GM19328 (cell line): ENCODE measurements around the gene RNF8.
"Not testable (repeated sequence)": the region's sequence is repeated elsewhere in the genome, so short reads cannot be mapped to it uniquely, and the experiment has no call there.

Source experiments
- ATAC-seq: cut with Tn5 transposase; IDR thresholded peaks from one replicate; pipeline ENCODE4 v1.9.1; 2021; ENCODE audit warnings: mild to moderate bottlenecking, moderate library complexity; ENCODE audit not compliant: unreplicated experiment

RNF8 gene

DNA sequence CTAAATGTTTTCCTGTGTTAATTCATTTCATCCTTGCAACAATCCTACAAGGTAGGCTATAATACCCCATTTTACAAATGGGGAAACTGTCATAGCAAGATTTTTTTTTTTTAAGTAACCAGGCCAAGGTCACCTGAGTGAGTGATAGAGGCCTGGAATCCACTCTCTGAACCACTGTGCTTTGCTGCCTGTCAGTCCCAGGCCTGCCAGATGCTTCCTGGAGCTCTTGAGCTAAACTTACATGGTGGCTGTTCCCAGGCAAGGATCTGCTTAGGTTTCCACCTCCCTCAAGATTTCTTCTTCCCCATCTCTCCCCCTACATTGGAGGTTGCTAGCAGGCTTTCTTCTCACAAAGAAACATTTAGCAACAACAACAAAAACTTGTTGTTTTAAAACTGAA, 32.7 kb upstream of the RNF8 start:
- ATAC-seq = no peak

DNA sequence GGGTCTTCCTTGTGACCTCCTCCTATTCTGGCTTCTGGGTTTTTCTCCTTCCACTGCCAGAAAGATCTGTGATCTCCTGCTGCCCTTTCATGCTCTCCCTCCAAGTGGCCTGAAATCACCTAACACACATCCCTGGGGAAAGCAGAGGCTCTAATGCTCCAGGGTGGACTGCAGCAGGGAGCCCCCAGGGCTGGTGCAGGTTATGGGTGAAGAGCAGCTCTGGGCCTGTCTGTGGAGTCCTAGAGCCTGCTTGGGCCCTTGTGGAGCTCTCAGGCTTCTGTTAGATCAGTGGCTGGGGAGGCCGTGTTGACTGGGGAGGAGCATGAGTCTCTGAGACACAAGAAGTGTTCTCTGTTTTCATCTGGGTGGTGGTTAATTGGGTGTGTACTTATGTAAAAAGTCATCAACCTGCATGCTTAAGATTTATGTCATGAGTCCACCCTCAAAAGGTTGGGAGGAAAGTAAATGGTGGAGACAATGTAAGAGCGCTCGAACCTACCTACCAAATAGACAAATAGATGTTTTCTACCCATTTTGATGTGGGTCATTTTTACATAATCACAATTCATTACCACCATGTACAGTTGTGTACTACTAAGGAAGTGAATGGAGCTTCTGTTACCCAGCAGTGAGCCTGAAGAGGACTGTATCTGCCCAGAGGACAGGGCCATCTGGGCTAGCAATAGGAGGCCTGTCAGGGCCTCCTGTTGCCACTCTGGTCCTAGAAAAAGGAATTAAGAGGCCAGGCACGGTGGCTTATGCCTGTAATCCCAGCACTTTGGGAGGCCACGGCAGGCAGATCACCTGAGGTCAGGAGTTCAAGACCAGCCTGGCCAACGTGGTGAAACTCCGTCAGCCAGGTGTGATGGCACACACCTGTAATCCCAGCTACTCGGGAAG, 32.0 kb upstream of the RNF8 start:
- no peak for ATAC-seq

DNA sequence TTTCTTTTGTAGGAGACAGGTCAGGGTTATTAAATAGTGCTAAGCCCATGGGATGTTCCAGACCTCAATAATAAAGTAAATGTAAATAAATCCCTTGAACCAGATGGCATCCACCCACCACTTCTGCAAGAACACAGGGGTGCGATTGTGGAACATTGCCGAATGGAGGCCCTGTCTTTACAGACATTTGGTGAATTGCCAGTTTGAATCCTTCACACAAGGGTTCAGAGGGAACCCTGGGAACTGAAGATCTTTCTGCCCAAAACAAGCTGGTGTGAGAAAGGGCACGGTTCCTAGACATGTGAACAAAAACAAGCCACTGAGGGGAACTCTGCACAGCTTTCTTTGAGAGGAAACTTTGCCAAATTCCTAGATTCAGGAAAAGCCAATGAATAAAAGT, 30.2 kb upstream of the RNF8 start:
- ATAC-seq = no peak

DNA sequence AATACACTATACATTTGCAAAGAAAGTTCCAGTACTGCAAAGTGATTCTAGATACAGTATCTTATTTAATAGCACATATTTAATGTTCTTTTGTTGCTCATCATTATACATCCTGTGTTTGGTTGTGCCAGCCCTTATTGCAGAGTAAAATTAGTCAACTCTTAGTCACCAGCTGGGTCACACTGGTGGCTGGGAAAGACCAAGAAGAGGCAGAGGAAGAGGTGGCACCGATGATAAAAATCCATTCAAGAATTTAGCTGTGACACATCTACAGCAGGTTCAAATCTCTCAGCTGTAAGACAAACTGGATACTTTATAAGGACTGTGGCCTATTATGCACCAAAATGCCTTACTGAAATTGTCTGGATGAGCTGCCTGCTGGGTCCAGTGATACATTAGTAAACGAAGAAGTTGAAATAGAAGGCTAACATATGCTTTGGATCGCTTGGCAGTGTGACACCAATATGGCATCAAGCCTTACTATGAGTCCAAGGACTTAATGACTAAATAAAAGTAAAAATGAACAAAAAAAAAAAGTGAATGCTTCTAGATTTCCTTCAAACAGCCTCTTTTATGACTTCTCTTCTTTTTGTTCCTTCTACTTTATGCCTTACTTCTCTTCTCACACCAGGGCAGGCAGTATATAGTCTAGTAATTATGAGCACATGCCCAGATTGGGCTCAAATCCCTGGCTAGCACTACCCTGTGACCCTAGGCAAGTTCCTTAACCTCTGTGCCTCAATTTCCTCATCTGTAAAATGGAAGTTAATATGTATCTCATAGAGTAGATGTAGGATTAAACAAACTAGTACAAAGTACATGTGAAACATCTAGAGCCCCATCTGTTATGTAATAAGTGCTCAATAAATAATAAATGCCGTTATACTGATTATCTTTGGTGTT, 29.4 kb upstream of the RNF8 start:
- no peak for ATAC-seq

DNA sequence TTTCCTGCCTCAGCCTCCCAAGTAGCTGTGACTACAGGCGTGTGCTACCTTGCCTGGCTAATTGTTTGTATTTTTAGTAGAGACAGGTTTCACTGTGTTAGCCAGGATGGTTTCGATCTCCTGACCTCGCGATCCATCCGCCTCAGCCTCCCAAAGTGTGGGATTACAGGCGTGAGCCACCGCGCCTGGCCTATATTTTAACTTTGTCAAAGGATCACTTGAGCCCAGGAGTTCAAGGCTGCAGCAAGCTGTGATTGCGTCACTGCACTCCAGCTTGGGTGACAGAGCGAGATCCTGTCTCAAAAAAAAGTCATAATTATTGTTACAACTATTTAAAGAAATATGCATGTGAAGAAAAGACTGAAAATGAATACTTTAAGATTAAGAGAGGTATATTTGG, 23.4 kb upstream of the RNF8 start:
- not testable (repeated sequence) for ATAC-seq

DNA sequence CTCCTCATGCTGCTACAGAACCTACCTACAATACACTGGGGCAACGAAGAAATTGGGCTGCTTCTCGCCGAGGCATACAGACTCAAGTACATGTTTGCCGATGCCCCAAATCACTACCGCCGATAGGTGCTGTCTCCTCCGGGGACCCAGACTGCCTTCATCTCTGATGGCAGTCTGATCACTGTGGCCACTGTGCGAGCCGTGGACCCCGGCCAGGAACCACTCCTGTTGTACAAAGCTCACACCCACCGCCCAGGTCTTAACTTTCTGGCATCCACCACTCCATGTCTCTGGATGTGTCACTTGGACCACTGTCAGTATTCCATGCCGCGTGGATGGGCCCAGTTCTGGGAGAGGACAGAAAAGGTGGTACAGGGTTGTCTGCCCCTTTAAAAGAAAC, 22.7 kb upstream of the RNF8 start:
- no peak for ATAC-seq

DNA sequence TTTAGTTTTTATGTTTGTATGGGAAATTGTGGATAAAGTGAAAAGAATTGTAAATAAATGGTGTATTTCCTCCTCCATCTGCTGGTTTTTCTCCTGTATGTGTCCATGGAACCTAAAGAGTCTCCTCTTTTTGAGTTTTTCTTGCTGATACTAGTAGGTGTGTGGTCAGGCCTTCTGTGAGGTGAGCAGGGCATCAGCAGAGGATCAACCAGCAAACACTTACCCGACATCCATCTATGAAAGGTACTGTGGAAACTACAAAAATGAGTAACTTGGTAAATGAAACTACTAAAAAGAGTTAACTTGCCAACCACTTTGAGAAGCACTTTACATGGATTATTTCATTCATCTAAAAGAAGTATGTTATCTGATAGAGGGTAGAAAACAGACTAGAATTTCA, 20.9 kb upstream of the RNF8 start:
- ATAC-seq = no peak

DNA sequence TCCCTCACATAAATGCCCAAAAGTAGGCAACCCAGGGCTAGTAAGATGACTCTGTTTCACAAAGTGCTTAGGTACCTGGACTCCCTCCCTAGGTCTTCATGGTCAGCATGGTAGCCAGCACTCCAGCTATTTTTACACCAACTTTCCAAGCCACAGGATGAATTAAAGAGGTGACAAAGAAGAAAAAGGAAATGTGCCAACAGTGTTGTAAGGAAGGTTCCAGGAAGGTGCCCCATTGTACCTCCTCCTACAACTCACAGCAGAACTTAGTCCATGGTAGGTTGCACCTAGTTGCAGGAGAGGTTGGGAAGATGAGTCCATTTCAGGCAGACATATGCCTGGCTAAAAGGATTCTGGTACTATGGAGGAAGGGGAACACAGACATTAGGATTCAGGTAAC, 19.7 kb upstream of the RNF8 start:
- ATAC-seq = no peak

DNA sequence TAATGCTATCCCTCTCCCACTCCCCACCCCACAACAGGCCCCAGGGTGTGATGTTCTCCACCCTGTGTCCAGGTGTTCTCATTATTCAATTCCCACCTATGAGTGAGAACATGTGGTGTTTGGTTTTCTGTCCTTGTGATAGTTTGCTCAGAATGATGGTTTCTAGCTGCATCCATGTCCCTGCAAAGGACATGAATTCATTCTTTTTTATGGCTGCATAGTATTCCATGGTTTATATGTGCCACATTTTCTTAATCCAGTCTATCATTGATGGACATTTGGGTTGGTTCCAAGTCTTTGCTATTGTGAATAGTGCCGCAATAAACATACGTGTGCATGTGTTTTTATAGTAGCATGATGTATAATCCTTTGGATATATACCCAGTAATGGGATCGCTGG, 15.5 kb upstream of the RNF8 start:
- not testable (repeated sequence) for ATAC-seq

DNA sequence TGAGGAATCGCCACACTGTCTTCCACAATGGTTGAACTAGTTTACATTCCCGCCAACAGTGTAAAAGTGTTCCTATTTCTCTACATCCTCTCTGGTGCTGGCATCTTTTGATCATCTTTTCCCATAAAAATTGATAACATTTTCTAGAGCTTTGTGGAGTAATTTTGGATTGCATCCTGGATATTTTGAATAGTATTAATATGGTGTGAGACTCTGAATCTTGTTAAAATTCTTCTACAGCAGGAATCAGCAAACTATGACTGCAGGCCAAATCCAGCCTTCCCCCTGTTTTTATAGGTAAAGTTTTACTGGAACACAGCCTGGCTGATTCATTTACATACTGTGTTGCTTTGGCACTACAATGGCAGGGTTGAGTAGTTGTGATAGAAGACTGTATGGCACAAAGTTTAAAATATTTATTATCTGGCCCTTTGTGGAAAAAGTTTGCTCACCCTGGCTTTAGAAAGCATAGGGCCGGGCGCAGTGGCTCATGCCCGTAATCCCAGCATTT, 15.0 kb upstream of the RNF8 start:
- no peak for ATAC-seq

DNA sequence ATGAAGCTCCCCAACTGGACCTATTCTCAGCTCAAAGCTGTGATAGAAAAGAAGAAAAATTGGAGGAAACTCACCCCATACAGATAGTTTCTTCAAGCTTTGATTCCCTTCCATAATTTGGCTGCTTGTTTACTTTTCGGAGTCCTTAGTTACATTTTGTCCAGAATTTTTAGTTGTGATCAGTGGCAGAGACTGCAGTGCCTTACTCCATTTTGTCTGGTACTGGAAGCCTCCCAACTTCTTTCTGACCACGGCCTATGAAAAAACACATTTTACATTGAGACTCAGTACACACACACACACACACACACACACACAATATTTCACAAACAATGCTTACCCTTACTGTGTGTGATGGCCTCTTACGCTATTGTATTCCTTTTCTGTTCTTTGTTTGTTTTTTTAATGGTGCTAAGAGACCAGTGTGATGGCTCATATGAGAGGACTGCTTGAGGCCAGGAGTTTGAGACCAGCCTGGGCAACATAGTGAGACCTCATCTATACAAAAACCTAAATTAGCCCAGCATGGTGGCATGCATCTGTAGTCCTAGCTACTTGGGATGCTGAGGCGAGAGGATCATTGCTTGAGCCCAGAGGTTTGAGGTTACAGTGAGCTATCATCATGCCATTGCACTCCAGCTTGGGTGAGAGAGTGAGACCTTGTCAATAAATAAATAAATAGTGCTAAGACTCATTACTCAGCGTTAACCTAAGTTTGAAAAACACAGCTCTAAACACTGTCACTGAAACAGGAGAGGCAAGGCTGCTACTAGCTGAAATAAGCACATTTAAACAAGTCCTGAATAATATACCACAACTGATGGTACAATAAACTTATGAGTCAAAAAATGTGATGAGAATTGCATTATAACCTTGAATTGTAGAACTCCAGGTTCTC, 13.8 kb upstream of the RNF8 start:
- ATAC-seq = no peak

DNA sequence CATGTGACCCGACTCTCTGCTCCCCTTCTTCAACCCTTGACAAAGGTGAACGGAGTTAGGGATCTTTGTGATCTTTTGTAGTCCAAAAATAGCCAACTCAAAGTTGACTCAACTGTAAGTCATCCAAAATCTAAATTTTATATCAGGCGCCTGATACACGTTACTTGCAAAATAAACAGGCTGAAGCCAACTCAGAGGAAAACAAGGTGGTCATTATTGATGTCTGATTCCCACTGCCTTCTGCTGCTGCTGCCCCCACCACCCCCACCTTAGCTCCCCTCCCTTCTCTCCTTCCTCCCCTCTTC, 13.2 kb upstream of the RNF8 start:
- ATAC-seq = no peak

DNA sequence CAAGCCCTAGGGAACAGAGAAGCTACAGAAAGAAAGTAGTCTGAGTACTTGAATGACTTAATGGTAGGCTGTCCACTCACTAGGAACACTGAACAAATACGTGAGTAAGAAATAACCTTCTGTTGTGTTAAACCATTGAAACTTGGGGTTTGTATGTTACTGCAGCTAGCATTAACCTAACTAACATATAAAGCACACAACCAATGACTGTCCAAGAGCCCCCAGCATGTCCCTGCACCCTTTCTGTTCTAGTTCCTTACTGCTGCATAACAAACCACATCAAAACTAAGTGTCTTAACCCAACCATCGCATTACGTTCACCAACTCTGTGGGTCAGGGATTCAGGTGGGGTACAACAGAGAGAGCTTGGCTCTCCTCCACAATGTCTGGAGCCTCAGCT, 10.5 kb upstream of the RNF8 start:
- no peak for ATAC-seq

DNA sequence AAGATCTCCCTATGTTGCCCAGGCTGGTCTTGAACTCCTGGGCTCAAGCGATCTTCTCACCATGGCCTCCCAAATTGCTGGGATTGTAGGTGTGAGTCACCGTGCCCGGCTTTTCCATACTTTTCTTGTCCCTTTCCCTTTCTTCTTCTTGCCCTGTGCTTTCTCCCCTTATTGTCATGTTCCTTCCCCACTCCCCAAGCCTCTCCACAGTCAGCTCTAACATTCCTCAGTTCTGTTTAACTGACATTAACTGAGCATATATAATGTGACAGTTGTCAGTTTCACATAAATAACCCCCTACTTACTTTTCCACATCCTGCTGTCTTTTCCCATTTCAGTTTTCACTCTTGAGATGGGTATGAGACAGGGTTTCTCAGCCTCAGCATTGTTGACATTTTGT, 9.5 kb upstream of the RNF8 start:
- ATAC-seq = no peak

DNA sequence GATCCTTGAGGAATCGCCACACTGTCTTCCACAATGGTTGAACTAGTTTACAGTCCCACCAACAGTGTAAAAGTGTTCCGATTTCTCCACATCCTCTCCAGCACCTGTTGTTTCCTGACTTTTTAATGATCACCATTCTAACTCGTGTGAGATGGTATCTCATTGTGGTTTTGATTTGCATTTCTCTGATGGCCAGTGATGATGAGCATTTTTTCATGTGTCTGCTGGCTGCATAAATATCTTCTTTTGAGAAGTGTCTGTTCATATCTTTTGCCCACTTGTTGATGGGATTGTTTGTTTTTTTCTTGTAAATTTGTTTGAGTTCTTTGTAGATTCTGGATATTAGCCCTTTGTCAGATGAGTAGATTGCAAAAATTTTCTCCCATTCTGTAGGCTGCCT, 8.0 kb upstream of the RNF8 start:
- not testable (repeated sequence) for ATAC-seq

DNA sequence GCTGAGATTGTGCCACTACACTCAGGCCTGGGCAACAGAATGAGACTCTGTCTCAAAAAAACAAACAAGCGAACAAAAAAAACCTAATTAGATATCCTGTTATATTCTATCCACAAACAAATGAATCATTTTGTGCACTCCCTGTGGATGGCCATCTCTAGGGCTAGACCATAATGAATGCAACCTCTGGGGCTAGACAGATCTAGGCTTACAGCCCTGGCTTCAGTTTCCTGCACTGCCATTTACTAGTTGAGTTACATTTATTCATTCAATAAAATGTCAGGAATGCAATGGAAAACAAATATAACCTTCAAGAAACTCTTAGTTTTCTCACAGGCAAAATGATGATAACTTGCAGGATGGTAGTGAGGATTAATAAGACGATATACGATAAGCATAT, 6.6 kb upstream of the RNF8 start:
- ATAC-seq = no peak

DNA sequence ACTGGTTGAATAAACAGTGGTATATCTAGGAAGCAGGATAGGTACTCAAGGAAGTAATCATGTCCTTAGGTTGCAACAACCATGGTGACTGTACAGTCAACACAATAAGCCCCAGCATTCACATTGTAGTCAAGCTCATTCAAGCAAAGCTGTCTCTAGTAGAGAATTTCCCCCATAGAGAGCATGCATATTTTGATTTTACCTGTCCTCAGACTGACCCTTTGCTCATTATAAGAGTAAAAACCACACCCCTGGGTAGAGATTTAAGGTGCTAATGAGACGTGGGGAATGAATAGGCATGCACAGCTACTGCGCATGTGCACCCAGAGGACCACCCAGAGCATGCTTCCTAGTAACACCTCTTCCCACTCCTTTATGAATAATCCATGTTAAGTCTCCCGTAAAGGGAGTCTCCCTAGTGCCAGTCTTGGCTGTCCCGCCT, 6.1 kb upstream of the RNF8 start:
- no peak for ATAC-seq

DNA sequence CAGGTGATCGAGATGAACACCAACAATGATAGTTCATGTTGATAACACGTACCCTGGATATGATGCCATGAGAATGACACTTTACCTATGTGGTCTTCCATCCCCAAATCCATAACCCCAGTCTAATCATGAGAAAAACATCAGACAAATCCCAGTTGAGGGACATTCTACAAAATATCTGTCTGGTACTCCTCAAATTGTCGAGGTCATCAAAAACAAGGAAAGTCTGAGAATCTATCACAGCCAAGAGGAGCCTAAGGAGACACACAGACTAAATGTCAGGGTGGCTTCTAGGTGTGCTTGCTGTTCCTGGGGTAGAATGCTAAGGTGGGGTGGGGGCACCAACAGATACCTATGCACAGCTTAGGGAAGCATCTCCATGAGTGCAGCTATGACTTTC, 2.8 kb upstream of the RNF8 start:
- no peak for ATAC-seq

DNA sequence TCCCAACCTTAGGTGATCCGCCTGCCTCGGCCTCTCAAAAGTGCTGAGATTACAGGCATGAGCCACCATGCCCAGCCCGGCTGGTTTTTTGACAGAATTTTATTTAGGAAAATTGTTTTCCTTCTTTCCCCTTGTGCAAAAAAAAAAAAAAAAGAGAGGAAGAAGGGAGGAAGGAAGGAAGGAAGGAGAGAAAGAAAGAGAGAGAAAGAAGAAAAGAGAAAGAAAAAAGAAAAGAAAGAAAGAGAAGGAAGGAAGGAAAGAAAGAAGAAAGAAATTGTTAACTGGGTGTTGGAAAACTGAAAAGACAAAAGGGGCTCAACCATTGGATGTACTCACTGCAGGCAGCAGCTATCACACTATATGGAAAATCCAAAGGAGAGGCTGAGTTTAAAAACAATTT, 1.4 kb upstream of the RNF8 start:
- ATAC-seq = no peak

DNA sequence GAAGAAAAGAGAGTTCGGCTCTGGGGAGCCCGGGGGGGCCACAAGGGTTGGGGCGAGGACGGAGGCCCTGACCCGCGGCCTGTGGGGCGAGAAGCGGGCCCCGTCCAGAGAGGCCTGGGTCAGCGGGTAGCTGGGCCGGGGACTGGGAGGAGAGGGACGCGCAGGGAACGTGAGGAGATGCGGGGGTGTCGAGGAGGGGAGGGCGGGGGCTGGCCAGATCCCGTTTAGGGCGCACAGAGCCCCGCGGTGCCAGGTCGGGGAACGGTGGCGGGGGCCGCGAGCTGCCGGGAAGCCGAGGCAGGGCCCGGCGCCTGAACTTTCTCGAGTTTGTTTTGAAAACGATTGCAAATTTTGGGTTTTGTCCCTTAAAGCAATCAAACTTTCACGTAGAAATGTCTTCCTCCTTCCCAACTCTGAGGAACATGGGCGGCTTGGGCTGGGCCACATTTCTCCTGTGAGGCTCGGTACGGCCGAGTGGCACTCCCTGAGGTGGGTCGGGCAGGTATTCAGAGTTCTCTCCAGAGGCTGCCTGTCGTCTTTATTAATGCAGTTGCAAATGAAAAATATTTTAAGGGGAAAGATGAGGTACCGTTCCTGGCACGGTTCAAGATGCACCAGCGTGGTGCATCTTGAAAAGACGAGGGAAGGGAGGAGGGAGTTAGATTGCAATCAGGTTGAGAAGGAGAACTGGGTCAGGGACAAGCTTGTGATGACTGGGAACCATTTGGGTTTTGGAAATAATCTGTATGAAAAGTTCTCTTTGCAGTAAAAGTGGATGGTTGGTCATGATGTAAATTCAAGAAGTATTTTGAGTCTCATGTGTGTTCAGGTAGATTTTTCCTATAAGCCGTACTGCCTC, 972 bp downstream of the RNF8 start:
- ATAC-seq = no peak
